H9 (cell line): Measurements from ENCODE around the gene AGBL4. TPM values are rescaled to one million over a fixed set of nuclear protein-coding genes. Genes with fewer than 3 reads are reported as not detected.

Experiments used
- DNase-seq: peaks from one replicate; pipeline ENCODE4 v3.0.0-alpha.2; 2017
- H2AFZ ChIP-seq: one replicate; pipeline ENCODE4 v1.6.1; 2013; ENCODE audit warnings: mild to moderate bottlenecking, low read length, control low read depth, moderate library complexity
- H2AK5ac ChIP-seq: 2 replicates; pipeline ENCODE4 v1.6.1; 2013; ENCODE audit warnings: low read length, control low read depth, mixed read lengths; ENCODE audit not compliant: insufficient read length
- H2BK120ac ChIP-seq: one replicate; pipeline ENCODE4 v1.6.1; 2013; ENCODE audit warnings: low read depth, mild to moderate bottlenecking, low read length, control low read depth, inconsistent platforms; ENCODE audit not compliant: poor library complexity, severe bottlenecking
- H2BK12ac ChIP-seq: 2 replicates; pipeline ENCODE4 v1.6.1; 2013; ENCODE audit warnings: low read length, control low read depth, mixed read lengths, low read depth; ENCODE audit not compliant: insufficient read length
- H2BK15ac ChIP-seq: 2 replicates; pipeline ENCODE4 v1.6.1; 2013; ENCODE audit warnings: low read depth, low read length, control low read depth
- H2BK20ac ChIP-seq: one replicate; pipeline ENCODE4 v1.6.1; 2013; ENCODE audit warnings: low read depth, mild to moderate bottlenecking, low read length, control low read depth, inconsistent platforms; ENCODE audit not compliant: poor library complexity, severe bottlenecking
- H2BK5ac ChIP-seq: 2 replicates; pipeline ENCODE4 v1.6.1; 2013; ENCODE audit warnings: low read length, control low read depth, mixed read lengths; ENCODE audit not compliant: insufficient read length
- H3K14ac ChIP-seq: 2 replicates; pipeline ENCODE4 v1.6.1; 2013; ENCODE audit warnings: low read length, control low read depth; ENCODE audit not compliant: insufficient read depth
- H3K18ac ChIP-seq: 2 replicates; pipeline ENCODE4 v1.6.1; 2013; ENCODE audit warnings: low read depth, mild to moderate bottlenecking, mixed read lengths, low read length, control low read depth; ENCODE audit not compliant: insufficient read length
- H3K23ac ChIP-seq: 2 replicates; pipeline ENCODE4 v1.6.1; 2013; ENCODE audit warnings: low read length, control low read depth, mixed read lengths, low read depth; ENCODE audit not compliant: insufficient read length
- H3K23me2 ChIP-seq: 2 replicates; pipeline ENCODE4 v1.6.1; 2013; ENCODE audit warnings: low read depth, mild to moderate bottlenecking, mixed read lengths, low read length, control low read depth; ENCODE audit not compliant: insufficient read length, poor library complexity, severe bottlenecking
- H3K27ac ChIP-seq: 2 replicates; pipeline ENCODE4 v1.5.1; 2013; ENCODE audit warnings: low read length, control low read depth, mixed read lengths, low read depth; ENCODE audit not compliant: insufficient read length
- H3K27me3 ChIP-seq: 2 replicates; pipeline ENCODE4 v1.6.1; 2013; ENCODE audit warnings: low read length, control low read depth, inconsistent platforms; ENCODE audit not compliant: insufficient read depth
- H3K4ac ChIP-seq: 2 replicates; pipeline ENCODE4 v1.6.1; 2013; ENCODE audit warnings: low read depth, mild to moderate bottlenecking, control low read depth, inconsistent platforms, low read length, moderate library complexity
- H3K4me1 ChIP-seq: 2 replicates; pipeline ENCODE4 v1.6.1; 2013; ENCODE audit warnings: low read length, control low read depth, inconsistent platforms; ENCODE audit not compliant: insufficient read depth
- H3K4me2 ChIP-seq: 2 replicates; pipeline ENCODE4 v1.6.1; 2013; ENCODE audit warnings: low read length, control low read depth, mixed read lengths; ENCODE audit not compliant: insufficient read length, insufficient read depth
- H3K56ac ChIP-seq: 2 replicates; pipeline ENCODE4 v1.6.1; 2013; ENCODE audit warnings: low read depth, mild to moderate bottlenecking, mixed read lengths, low read length, control low read depth; ENCODE audit not compliant: insufficient read length
- H3K79me1 ChIP-seq: 2 replicates; pipeline ENCODE4 v1.6.1; 2013; ENCODE audit warnings: low read depth, mild to moderate bottlenecking, moderate library complexity, low read length, control low read depth, inconsistent platforms; ENCODE audit not compliant: insufficient read depth, poor library complexity, severe bottlenecking
- H3K79me2 ChIP-seq: 2 replicates; pipeline ENCODE4 v1.6.1; 2013; ENCODE audit warnings: low read length, control low read depth, inconsistent platforms; ENCODE audit not compliant: insufficient read depth
- H3K9ac ChIP-seq: 2 replicates; pipeline ENCODE4 v1.6.1; 2013; ENCODE audit warnings: low read length, control low read depth, mixed read lengths; ENCODE audit not compliant: insufficient read length; ENCODE audit errors: extremely low read depth
- H3K9me3 ChIP-seq: one replicate; pipeline ENCODE4 v1.6.1; 2013; ENCODE audit warnings: low read depth, low read length, inconsistent platforms; ENCODE audit not compliant: control insufficient read depth
- H3T11ph ChIP-seq: one replicate; pipeline ENCODE4 v1.6.1; 2013; ENCODE audit warnings: mild to moderate bottlenecking, low read length, control low read depth, inconsistent platforms
- H4K20me1 ChIP-seq: one replicate; pipeline ENCODE4 v1.6.1; 2013; ENCODE audit not compliant: control insufficient read depth, insufficient read length, insufficient read depth
- H4K5ac ChIP-seq: 2 replicates; pipeline ENCODE4 v1.6.1; 2013; ENCODE audit warnings: low read depth, mild to moderate bottlenecking, mixed read lengths, low read length, control low read depth; ENCODE audit not compliant: insufficient read length
- H4K8ac ChIP-seq: replicated peaks from 2 replicates; pipeline ENCODE4 v1.6.1; 2013; ENCODE audit warnings: low read length, control low read depth, mixed read lengths, low read depth; ENCODE audit not compliant: insufficient read length
- H4K91ac ChIP-seq: 2 replicates; pipeline ENCODE4 v1.6.1; 2013; ENCODE audit warnings: low read depth, mild to moderate bottlenecking, moderate library complexity, mixed read lengths, low read length, control low read depth; ENCODE audit not compliant: insufficient read length
- H3K27ac Mint-ChIP-seq, 3 experiments: 2 replicates in 2 of 3; 3 replicates in 1 of 3; pipeline ENCODE4 v1.8.0; 2020 to 2021; ENCODE audit warnings: mixed read lengths in 3 of 3, mild to moderate bottlenecking in 1 of 3, moderate library complexity in 1 of 3
- H3K27me3 Mint-ChIP-seq: 2 replicates; pipeline ENCODE4 v1.8.0; 2021; ENCODE audit warnings: low read depth, mild to moderate bottlenecking, moderate library complexity, mixed read lengths
- H3K36me3 Mint-ChIP-seq, 3 experiments: 2 replicates in 2 of 3; 3 replicates in 1 of 3; pipeline ENCODE4 v1.8.0; 2020 to 2021; ENCODE audit warnings: low read depth in 3 of 3, mixed read lengths in 3 of 3; ENCODE audit not compliant: insufficient read depth in 1 of 3
- H3K4me1 Mint-ChIP-seq, 2 experiments: 2 replicates each; pipeline ENCODE4 v1.8.0; 2020; ENCODE audit warnings: mixed read lengths in 2 of 2
- H3K4me3 Mint-ChIP-seq, 2 experiments: 2 replicates in 1 of 2; 3 replicates in 1 of 2; pipeline ENCODE4 v1.8.0; 2020 to 2021; ENCODE audit warnings: mild to moderate bottlenecking in 2 of 2, mixed read lengths in 2 of 2, moderate library complexity in 1 of 2
- H3K9me3 Mint-ChIP-seq, 2 experiments: 2 replicates in 1 of 2; 3 replicates in 1 of 2; pipeline ENCODE4 v1.8.0; 2020; ENCODE audit warnings: mild to moderate bottlenecking in 2 of 2, mixed read lengths in 2 of 2, moderate library complexity in 1 of 2
- total RNA-seq: library from RNA; stranded (reverse); gene quantifications from 2 replicates; pipeline ENCODE4 v1.2.1, GENCODE V29; 2021
- TF ChIP-seq, protein P1 (sequence below): fragments of 200-600 bp; sonication (generic); conservative IDR thresholded peaks from 3 replicates; pipeline ENCODE4 v1.8.0; 2021; ENCODE audit warnings: antibody characterized with exemption, mild to moderate bottlenecking

Gene AGBL4
- total RNA-seq, 1 experiment from 2014 or later: not detected

GRCh38 chr1:48720929-48721328 is 1302.8 kb downstream of the AGBL4 start:
- Histone ChIP-seq H2BK15ac (no peak overlapping the region), H3K79me2 (no peaks in the 10 kb centered on the region), H3K79me1 (no peaks in the 10 kb centered on the region), H4K8ac (no peak overlapping the region), H3T11ph (no peak overlapping the region), H3K4me1 (no peaks in the 10 kb centered on the region), H2BK5ac (no peak overlapping the region), H2AFZ (no peak overlapping the region), H2BK120ac (no peak overlapping the region), H4K5ac (no peak overlapping the region), H3K18ac (no peak overlapping the region), H3K9ac (no peak overlapping the region), H3K9me3 (no peaks in the 10 kb centered on the region), H2AK5ac (no peak overlapping the region), H3K14ac (no peak overlapping the region), H3K23ac (no peak overlapping the region), H2BK20ac (no peak overlapping the region), H4K91ac (no peak overlapping the region), H4K20me1 (no peaks in the 10 kb centered on the region), H3K23me2 (no peaks in the 10 kb centered on the region), H3K56ac (no peak overlapping the region), H2BK12ac (no peak overlapping the region), H3K4me2 (no peak overlapping the region), H3K27ac (no peak overlapping the region), H3K4ac (no peak overlapping the region), H3K27me3 (no peaks in the 10 kb centered on the region; the same call in 1 of the 2 replicates)
- Mint-ChIP-seq H3K36me3 (no peaks in the 10 kb centered on the region), H3K9me3 (no peaks in the 10 kb centered on the region), H3K4me1 (peaks cover 0 to 3% of the 10 kb centered on the region in 2 experiments; a peak in 1 of 4 replicates), H3K27me3 (no peaks in the 10 kb centered on the region; the same call in 1 of the 2 replicates), H3K27ac (no peak overlapping the region; a peak in 1 of 7 replicates), H3K4me3 (no peak overlapping the region)
- TF ChIP-seq, protein P1, sequence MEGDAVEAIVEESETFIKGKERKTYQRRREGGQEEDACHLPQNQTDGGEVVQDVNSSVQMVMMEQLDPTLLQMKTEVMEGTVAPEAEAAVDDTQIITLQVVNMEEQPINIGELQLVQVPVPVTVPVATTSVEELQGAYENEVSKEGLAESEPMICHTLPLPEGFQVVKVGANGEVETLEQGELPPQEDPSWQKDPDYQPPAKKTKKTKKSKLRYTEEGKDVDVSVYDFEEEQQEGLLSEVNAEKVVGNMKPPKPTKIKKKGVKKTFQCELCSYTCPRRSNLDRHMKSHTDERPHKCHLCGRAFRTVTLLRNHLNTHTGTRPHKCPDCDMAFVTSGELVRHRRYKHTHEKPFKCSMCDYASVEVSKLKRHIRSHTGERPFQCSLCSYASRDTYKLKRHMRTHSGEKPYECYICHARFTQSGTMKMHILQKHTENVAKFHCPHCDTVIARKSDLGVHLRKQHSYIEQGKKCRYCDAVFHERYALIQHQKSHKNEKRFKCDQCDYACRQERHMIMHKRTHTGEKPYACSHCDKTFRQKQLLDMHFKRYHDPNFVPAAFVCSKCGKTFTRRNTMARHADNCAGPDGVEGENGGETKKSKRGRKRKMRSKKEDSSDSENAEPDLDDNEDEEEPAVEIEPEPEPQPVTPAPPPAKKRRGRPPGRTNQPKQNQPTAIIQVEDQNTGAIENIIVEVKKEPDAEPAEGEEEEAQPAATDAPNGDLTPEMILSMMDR: no peak
- DNase-seq: no peak
